ENCODE measurements around the gene UBE2O. TPM values are rescaled to one million over a fixed set of nuclear protein-coding genes. Genes with fewer than 3 reads are reported as not detected.

The UBE2O gene
- total RNA-seq, 1 experiment from 2014 or later = 57.4 TPM

GRCh38 chr17:76451506-76451905 lies 1.4 kb downstream of the UBE2O start:
- TSS peak; percentile 34 for BruUV-seq (replicated peaks)
- Histone ChIP-seq H3K4me1 (ENCODE audit: insufficient read depth, low read length, poor library complexity, severe bottlenecking) (peaks cover 34% of the 10 kb centered on the region), H3K4me3 (ENCODE audit: low read depth, low read length, poor library complexity, severe bottlenecking) (peak overlapping the region; percentile 84), H3K36me3 (ENCODE audit: insufficient read depth, low read length, poor library complexity, severe bottlenecking) (no peaks in the 10 kb centered on the region), H3K9me3 (ENCODE audit: low read depth, low read length, poor library complexity, severe bottlenecking) (no peaks in the 10 kb centered on the region), H3K27ac (ENCODE audit: low read depth, low read length, poor library complexity, severe bottlenecking) (no peak overlapping the region), H3K27me3 (replicated peaks; ENCODE audit: insufficient read depth, low read depth, low read length, poor library complexity) (no peaks in the 10 kb centered on the region)
- CTCF ChIA-PET = no interaction called here
- no peak for DNase-seq (ENCODE audit: low spot score)
- no peak for TF ChIP-seq EZH2 (IDR thresholded peaks at IDR 0.05; ENCODE audit: borderline replicate concordance, low read depth, low read length, poor library complexity, severe bottlenecking)
- TF ChIP-seq, protein P1, sequence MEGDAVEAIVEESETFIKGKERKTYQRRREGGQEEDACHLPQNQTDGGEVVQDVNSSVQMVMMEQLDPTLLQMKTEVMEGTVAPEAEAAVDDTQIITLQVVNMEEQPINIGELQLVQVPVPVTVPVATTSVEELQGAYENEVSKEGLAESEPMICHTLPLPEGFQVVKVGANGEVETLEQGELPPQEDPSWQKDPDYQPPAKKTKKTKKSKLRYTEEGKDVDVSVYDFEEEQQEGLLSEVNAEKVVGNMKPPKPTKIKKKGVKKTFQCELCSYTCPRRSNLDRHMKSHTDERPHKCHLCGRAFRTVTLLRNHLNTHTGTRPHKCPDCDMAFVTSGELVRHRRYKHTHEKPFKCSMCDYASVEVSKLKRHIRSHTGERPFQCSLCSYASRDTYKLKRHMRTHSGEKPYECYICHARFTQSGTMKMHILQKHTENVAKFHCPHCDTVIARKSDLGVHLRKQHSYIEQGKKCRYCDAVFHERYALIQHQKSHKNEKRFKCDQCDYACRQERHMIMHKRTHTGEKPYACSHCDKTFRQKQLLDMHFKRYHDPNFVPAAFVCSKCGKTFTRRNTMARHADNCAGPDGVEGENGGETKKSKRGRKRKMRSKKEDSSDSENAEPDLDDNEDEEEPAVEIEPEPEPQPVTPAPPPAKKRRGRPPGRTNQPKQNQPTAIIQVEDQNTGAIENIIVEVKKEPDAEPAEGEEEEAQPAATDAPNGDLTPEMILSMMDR (conservative IDR thresholded peaks at IDR 0.05; ENCODE audit: low read depth, low read length) = no peak
- POLR2A ChIA-PET (ENCODE audit: low non-redundant PET) = no interaction called here
- intact Hi-C loops (cut with micrococcal nuclease; ENCODE audit: unreplicated experiment) = no loop called here

DNA sequence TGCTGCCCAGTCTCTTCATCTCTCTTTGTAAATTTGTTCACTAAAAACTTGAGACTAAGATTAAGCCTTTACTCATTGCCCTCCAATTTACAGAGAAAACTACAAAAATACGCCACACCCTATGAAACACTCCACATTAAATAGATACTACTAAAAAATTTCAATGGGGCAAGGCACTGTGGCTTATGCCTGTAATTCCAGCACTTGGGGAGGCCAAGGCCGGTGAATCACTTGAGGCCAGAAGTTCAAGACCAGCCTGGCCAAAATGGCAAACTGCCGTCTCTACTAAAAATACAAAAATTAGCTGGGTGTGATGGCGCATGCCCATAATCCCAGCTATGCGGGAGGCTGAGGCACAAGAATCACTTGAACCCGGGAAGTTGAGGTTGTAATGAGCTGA lies 3.8 kb downstream of the UBE2O start:
- peaks cover 54% of the 10 kb centered on the region for H3K4me1 ChIP-seq (ENCODE audit: insufficient read depth, low read length, poor library complexity, severe bottlenecking)

GRCh38 chr17:76447931-76448652 lies 4.9 kb downstream of the UBE2O start:
- TF ChIP-seq EZH2 (IDR thresholded peaks at IDR 0.05; ENCODE audit: borderline replicate concordance, low read depth, low read length, poor library complexity, severe bottlenecking) = no peak
- TF ChIP-seq, protein P1 (conservative IDR thresholded peaks at IDR 0.05; ENCODE audit: low read depth, low read length) = no peak
- CTCF ChIA-PET = no interaction called here
- no peak overlapping the region for H3K4me3 ChIP-seq (ENCODE audit: low read depth, low read length, poor library complexity, severe bottlenecking)
- POLR2A ChIA-PET (ENCODE audit: low non-redundant PET) = interaction anchor here (0.7 kb wide), 1 partner anchor 424 kb away, joined by 3 read pairs; no protein-coding TSS in a partner anchor
- H3K27ac ChIP-seq (ENCODE audit: low read depth, low read length, poor library complexity, severe bottlenecking) = no peak overlapping the region
- H3K36me3 ChIP-seq (ENCODE audit: insufficient read depth, low read length, poor library complexity, severe bottlenecking) = no peaks in the 10 kb centered on the region
- no peaks in the 10 kb centered on the region for H3K27me3 ChIP-seq (replicated peaks; ENCODE audit: insufficient read depth, low read depth, low read length, poor library complexity)
- H3K9me3 ChIP-seq (ENCODE audit: low read depth, low read length, poor library complexity, severe bottlenecking) = no peaks in the 10 kb centered on the region
- DNase-seq (ENCODE audit: low spot score) = no peak
- H3K4me1 ChIP-seq (ENCODE audit: insufficient read depth, low read length, poor library complexity, severe bottlenecking) = peaks cover 56% of the 10 kb centered on the region
- intact Hi-C loops (cut with micrococcal nuclease; ENCODE audit: unreplicated experiment) = no loop called here
- BruUV-seq (replicated peaks) = no TSS peak

More for the DNA sequence above, 3.8 kb downstream of the UBE2O start:
- Histone ChIP-seq H3K9me3 (ENCODE audit: low read depth, low read length, poor library complexity, severe bottlenecking) (no peaks in the 10 kb centered on the region), H3K36me3 (ENCODE audit: insufficient read depth, low read length, poor library complexity, severe bottlenecking) (no peaks in the 10 kb centered on the region), H3K27ac (ENCODE audit: low read depth, low read length, poor library complexity, severe bottlenecking) (no peak overlapping the region), H3K4me3 (ENCODE audit: low read depth, low read length, poor library complexity, severe bottlenecking) (no peak overlapping the region), H3K27me3 (replicated peaks; ENCODE audit: insufficient read depth, low read depth, low read length, poor library complexity) (no peaks in the 10 kb centered on the region)
- ChIA-PET CTCF (no interaction called here), POLR2A (ENCODE audit: low non-redundant PET) (no interaction called here)
- TF ChIP-seq, protein P1 (conservative IDR thresholded peaks at IDR 0.05; ENCODE audit: low read depth, low read length) = no peak
- no peak for TF ChIP-seq EZH2 (IDR thresholded peaks at IDR 0.05; ENCODE audit: borderline replicate concordance, low read depth, low read length, poor library complexity, severe bottlenecking)
- no peak for DNase-seq (ENCODE audit: low spot score)
- intact Hi-C loops (cut with micrococcal nuclease; ENCODE audit: unreplicated experiment) = no loop called here
- no TSS peak for BruUV-seq (replicated peaks)
